Endothelial cell of umbilical vein (primary cell): ENCODE results near the gene CAPN5. TPM values are rescaled to one million over a fixed set of nuclear protein-coding genes. Genes with fewer than 3 reads are reported as not detected.

Source experiments
- BruUV-seq: library from RNA; stranded (reverse); fragments of 400-500 nt; replicated peaks from 2 replicates; lab custom pipeline; 2021; lab: Mats Ljungman, UMichigan
- CTCF ChIA-PET: fragments of 300-600, 350-600 bp; sonication (Branson Sonifier 250); formaldehyde crosslinking; loops from one replicate; lab custom pipeline; 2021; ENCODE audit warnings: antibody characterized with exemption, inconsistent platforms; lab: Charles Lee
- POLR2A ChIA-PET: fragments of 300-600, 350-600 bp; sonication (Branson Sonifier 250); formaldehyde crosslinking; loops from one replicate; lab custom pipeline; 2021; ENCODE audit warnings: antibody characterized with exemption, inconsistent platforms; lab: Charles Lee
- DNase-seq: peaks from one replicate; pipeline ENCODE4 v3.0.0-alpha.2; 2011; ENCODE audit warnings: low read depth, low spot score
- FAIRE-seq: peaks from 2 replicates; lab custom pipeline; 2011; peaks lifted over from hg19 to GRCh38; lab: Jason Lieb, UNC
- H2AFZ ChIP-seq: 2 replicates; pipeline ENCODE4 v1.6.0; 2012; ENCODE audit warnings: low read depth, low read length, control low read depth, inconsistent platforms
- H3K27ac ChIP-seq: 2 replicates; pipeline ENCODE4 v1.5.1; 2011; ENCODE audit warnings: low read depth, mild to moderate bottlenecking, control low read depth, low read length, moderate library complexity; ENCODE audit not compliant: insufficient read depth
- H3K27me3 ChIP-seq, 2 experiments: 2 replicates each; pipeline versions ENCODE4 v1.6.0 to v1.6.1; 2011; ENCODE audit warnings: low read length in 2 of 2, mixed read lengths in 1 of 2; ENCODE audit not compliant: control insufficient read depth in 2 of 2, insufficient read depth in 2 of 2
- H3K36me3 ChIP-seq, 2 experiments: 2 replicates in 1 of 2; 3 replicates in 1 of 2; pipeline ENCODE4 v1.5.1; 2011; ENCODE audit warnings: low read length in 2 of 2, mild to moderate bottlenecking in 1 of 2, moderate library complexity in 1 of 2; ENCODE audit not compliant: control insufficient read depth in 2 of 2, insufficient read depth in 2 of 2; ENCODE audit errors: extremely low read depth in 1 of 2
- H3K4me1 ChIP-seq: 3 replicates; pipeline ENCODE4 v1.5.1; 2011; ENCODE audit warnings: mild to moderate bottlenecking, low read length; ENCODE audit not compliant: control insufficient read depth, insufficient read depth; ENCODE audit errors: extremely low read depth
- H3K4me2 ChIP-seq: 2 replicates; pipeline ENCODE4 v1.6.1; 2011; ENCODE audit warnings: low read length, control low read depth, mixed read lengths; ENCODE audit not compliant: insufficient read depth
- H3K4me3 ChIP-seq, 3 experiments: fragments of 200-600 bp in 1 of 3; sonication (generic), shearing (Covaris generic) in 1 of 3; replicated peaks in 1 of 3; 2 replicates each; pipeline ENCODE4 v1.5.1; 2011 to 2016; ENCODE audit warnings: control low read depth in 3 of 3, low read length in 3 of 3, mild to moderate bottlenecking in 2 of 3, inconsistent platforms in 1 of 3, low read depth in 1 of 3, moderate library complexity in 1 of 3; ENCODE audit not compliant: insufficient read depth in 1 of 3
- H3K79me2 ChIP-seq: 2 replicates; pipeline ENCODE4 v1.6.0; 2012; ENCODE audit warnings: low read length, inconsistent platforms; ENCODE audit not compliant: control insufficient read depth, insufficient read depth
- H3K9ac ChIP-seq: replicated peaks from 2 replicates; pipeline ENCODE3; 2011; ENCODE audit warnings: low read length, control low read depth; ENCODE audit not compliant: insufficient read depth; ENCODE audit errors: extremely low read depth
- H3K9me1 ChIP-seq: replicated peaks from 3 replicates; pipeline ENCODE4 v1.6.0; 2011; ENCODE audit warnings: mild to moderate bottlenecking, low read length; ENCODE audit not compliant: control insufficient read depth, insufficient read depth; ENCODE audit errors: extremely low read depth
- H3K9me3 ChIP-seq: replicated peaks from 2 replicates; pipeline ENCODE4 v1.5.1; 2012; ENCODE audit warnings: low read length, inconsistent platforms; ENCODE audit not compliant: control insufficient read depth, insufficient read depth
- H4K20me1 ChIP-seq: replicated peaks from 2 replicates; pipeline ENCODE3; 2011; ENCODE audit warnings: mild to moderate bottlenecking, low read length; ENCODE audit not compliant: control insufficient read depth, insufficient read depth; ENCODE audit errors: extremely low read depth
- EZH2 ChIP-seq: IDR thresholded peaks from 2 replicates; pipeline ENCODE4 v1.6.1; 2012; ENCODE audit warnings: borderline replicate concordance, low read depth, mild to moderate bottlenecking, moderate library complexity, low read length, inconsistent platforms; ENCODE audit not compliant: severe bottlenecking
- FOS ChIP-seq: IDR thresholded peaks from 2 replicates; pipeline ENCODE4 v1.6.1; 2011; ENCODE audit warnings: mild to moderate bottlenecking, low read length, moderate library complexity, borderline replicate concordance; ENCODE audit not compliant: insufficient read depth
- GATA2 ChIP-seq: IDR thresholded peaks from 2 replicates; pipeline ENCODE4 v1.7.0; 2011; ENCODE audit warnings: low read depth, mild to moderate bottlenecking, moderate library complexity, mixed read lengths, low read length; ENCODE audit not compliant: insufficient read length, insufficient read depth
- JUN ChIP-seq: IDR thresholded peaks from 2 replicates; pipeline ENCODE4 v1.6.1; 2011; ENCODE audit warnings: borderline replicate concordance, low read depth; ENCODE audit not compliant: insufficient read length, insufficient read depth
- MYC ChIP-seq: IDR thresholded peaks from one replicate; pipeline ENCODE4 v1.6.1; 2011; ENCODE audit warnings: mild to moderate bottlenecking, low read depth, low read length
- POLR2A ChIP-seq: IDR thresholded peaks from 2 replicates; pipeline ENCODE4 v1.6.1; 2012; ENCODE audit warnings: low read depth, mild to moderate bottlenecking, control low read depth, low read length
- POLR2AphosphoS5 ChIP-seq: IDR thresholded peaks from 2 replicates; pipeline ENCODE4 v1.6.1; 2012; ENCODE audit warnings: low read depth, mild to moderate bottlenecking, control low read depth, low read length, moderate library complexity; ENCODE audit not compliant: insufficient read depth
- dilution Hi-C: fragments of 300-500 bp; cut with MboI; formaldehyde crosslinking; loops from one replicate; pipeline ENCODE4 v1.15.0; 2019; ENCODE audit warnings: low sequenced_read_pairs; ENCODE audit not compliant: extremely low pct_ligation_motif_present
- intact Hi-C: fragments of 100-400 bp; cut with micrococcal nuclease; formaldehyde crosslinking; loops from one replicate; pipeline ENCODE4 v1.10.0; 2022
- polyA plus RNA-seq, 4 experiments: library from polyadenylated mRNA; depleted of rRNA in 3 of 4; stranded (reverse) in 3 of 4; unstranded in 1 of 4; fragments of >200 nt; gene quantifications; 2 replicates each; pipeline versions ENCODE4 v1.2.1 to v1.2.3, GENCODE V29; 2011 to 2012; ENCODE audit warnings: missing spikeins in 1 of 4
- total RNA-seq: library from RNA; stranded (reverse); gene quantifications from 2 replicates; pipeline ENCODE4 v1.2.3, GENCODE V29; 2021
- TF ChIP-seq, protein P1 (sequence below), 2 donors: IDR thresholded peaks; 1 replicate in 1 of 2; 2 replicates in 1 of 2; pipeline ENCODE4 v1.5.1; 2011; ENCODE audit warnings: low read length in 2 of 2, mild to moderate bottlenecking in 2 of 2, moderate library complexity in 2 of 2, control low read depth in 1 of 2, inconsistent platforms in 1 of 2, low read depth in 1 of 2; ENCODE audit not compliant: insufficient read depth in 1 of 2; ENCODE audit errors: extremely low read depth in 1 of 2
- TF ChIP-seq, protein P2 (sequence below): IDR thresholded peaks from 2 replicates; pipeline ENCODE4 v1.6.1; 2011; ENCODE audit not compliant: insufficient read depth, insufficient read length

Gene CAPN5
- total and polyA plus RNA-seq, 2 donors (not counting 3 experiments of a cell fraction or from before 2014, with no cell fraction given): 15.0 to 17.0 TPM

DNA sequence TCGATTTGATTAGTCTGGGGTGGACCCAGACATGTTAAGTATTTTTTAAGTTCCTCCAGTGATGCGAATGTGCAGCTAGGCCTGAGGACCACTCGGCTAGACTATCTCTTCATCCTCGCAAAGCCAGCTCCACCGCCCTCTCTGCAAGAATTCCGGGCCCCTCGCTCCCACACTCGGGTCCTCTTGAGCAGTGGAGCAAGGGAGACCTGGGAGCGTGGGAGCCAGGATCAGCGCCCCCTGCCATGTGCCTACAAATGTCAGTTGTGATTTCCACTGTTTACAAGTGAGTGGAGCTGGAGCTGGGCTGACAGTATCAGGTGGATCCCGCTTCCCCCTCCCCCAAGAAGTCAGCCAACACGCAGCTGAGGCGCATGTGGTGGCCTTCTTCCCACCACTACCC is 25.9 kb upstream of the CAPN5 start:
- no peak for TF ChIP-seq GATA2
- no peak for TF ChIP-seq POLR2A
- TF ChIP-seq MYC: no peak
- TF ChIP-seq, protein P1, sequence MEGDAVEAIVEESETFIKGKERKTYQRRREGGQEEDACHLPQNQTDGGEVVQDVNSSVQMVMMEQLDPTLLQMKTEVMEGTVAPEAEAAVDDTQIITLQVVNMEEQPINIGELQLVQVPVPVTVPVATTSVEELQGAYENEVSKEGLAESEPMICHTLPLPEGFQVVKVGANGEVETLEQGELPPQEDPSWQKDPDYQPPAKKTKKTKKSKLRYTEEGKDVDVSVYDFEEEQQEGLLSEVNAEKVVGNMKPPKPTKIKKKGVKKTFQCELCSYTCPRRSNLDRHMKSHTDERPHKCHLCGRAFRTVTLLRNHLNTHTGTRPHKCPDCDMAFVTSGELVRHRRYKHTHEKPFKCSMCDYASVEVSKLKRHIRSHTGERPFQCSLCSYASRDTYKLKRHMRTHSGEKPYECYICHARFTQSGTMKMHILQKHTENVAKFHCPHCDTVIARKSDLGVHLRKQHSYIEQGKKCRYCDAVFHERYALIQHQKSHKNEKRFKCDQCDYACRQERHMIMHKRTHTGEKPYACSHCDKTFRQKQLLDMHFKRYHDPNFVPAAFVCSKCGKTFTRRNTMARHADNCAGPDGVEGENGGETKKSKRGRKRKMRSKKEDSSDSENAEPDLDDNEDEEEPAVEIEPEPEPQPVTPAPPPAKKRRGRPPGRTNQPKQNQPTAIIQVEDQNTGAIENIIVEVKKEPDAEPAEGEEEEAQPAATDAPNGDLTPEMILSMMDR (IDR thresholded peaks at IDR 0.05; ENCODE audit: extremely low read depth in 1 of 2, insufficient read depth in 1 of 2, low read depth in 1 of 2, low read length in 2 of 2): no peak
- no peak for TF ChIP-seq EZH2
- TF ChIP-seq POLR2AphosphoS5: no peak
- no peak for TF ChIP-seq FOS
- no peak for TF ChIP-seq JUN
- TF ChIP-seq, protein P2, sequence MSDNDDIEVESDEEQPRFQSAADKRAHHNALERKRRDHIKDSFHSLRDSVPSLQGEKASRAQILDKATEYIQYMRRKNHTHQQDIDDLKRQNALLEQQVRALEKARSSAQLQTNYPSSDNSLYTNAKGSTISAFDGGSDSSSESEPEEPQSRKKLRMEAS: no peak
- POLR2A ChIA-PET: no interaction called here
- Histone ChIP-seq H3K36me3 (no peaks in the 10 kb centered on the region), H3K9me1 (no peaks in the 10 kb centered on the region), H3K4me1 (peaks cover 2% of the 10 kb centered on the region), H3K4me2 (no peak overlapping the region), H3K27me3 (peaks cover 6 to 19% of the 10 kb centered on the region in 2 experiments), H4K20me1 (no peaks in the 10 kb centered on the region), H3K4me3 (no peak overlapping the region), H3K9ac (no peak overlapping the region), H2AFZ (no peak overlapping the region), H3K79me2 (no peaks in the 10 kb centered on the region), H3K27ac (no peak overlapping the region), H3K9me3 (no peaks in the 10 kb centered on the region)
- BruUV-seq: no TSS peak
- intact Hi-C loops: no loop called here
- no peak for DNase-seq
- FAIRE-seq: no peak
- CTCF ChIA-PET: interaction anchor here (0.8 to 5.3 kb wide), 6 partner anchors 19 to 319 kb away, joined by 3 to 62 read pairs (median 4); no protein-coding TSS in a partner anchor
- dilution Hi-C loops: no loop called here
